ENCODE results near the gene CFAP97D2. TPM values are rescaled to one million over a fixed set of nuclear protein-coding genes. Genes with fewer than 3 reads are reported as not detected.
A peak's percentile ranks its signal among the peaks of the same experiment; 100 is the strongest.

The CFAP97D2 gene
- total RNA-seq, 1 donor from 2014 or later, result not detected

GRCh38 chr13:114235697-114236096 lies 56.6 kb downstream of the CFAP97D2 start:
- peak overlapping the region; percentile 90 for H3K4me3 ChIP-seq
- H3K36me3 ChIP-seq, result peaks cover 40% of the 10 kb centered on the region
- H3K9me3 ChIP-seq (replicated peaks), result no peaks in the 10 kb centered on the region
- intact Hi-C loops (cut with micrococcal nuclease), result no loop called here
- peaks cover 2% of the 10 kb centered on the region for H3K27me3 ChIP-seq (ENCODE audit: low read depth)
- no peak for DNase-seq
- H3K27ac ChIP-seq (replicated peaks), result peak overlapping the region; percentile 90
- peaks cover 25% of the 10 kb centered on the region for H3K4me1 ChIP-seq
- no peak for TF ChIP-seq CTCF (IDR thresholded peaks at IDR 0.05; ENCODE audit: borderline replicate concordance)

GRCh38 chr13:114236227-114236626 lies 57.2 kb downstream of the CFAP97D2 start:
- Histone ChIP-seq H3K36me3 (peaks cover 45% of the 10 kb centered on the region), H3K4me1 (peaks cover 25% of the 10 kb centered on the region), H3K4me3 (peak overlapping the region; percentile 90), H3K27ac (replicated peaks) (no peak overlapping the region), H3K9me3 (replicated peaks) (no peaks in the 10 kb centered on the region), H3K27me3 (ENCODE audit: low read depth) (no peaks in the 10 kb centered on the region)
- TF ChIP-seq CTCF (IDR thresholded peaks at IDR 0.05; ENCODE audit: borderline replicate concordance), result no peak
- intact Hi-C loops (cut with micrococcal nuclease), result no loop called here
- DNase-seq, result no peak

- Histone ChIP-seq H3K27me3 (ENCODE audit: low read depth) (no peaks in the 10 kb centered on the region), H3K4me3 (no peak overlapping the region), H3K27ac (replicated peaks) (no peak overlapping the region), H3K9me3 (replicated peaks) (no peaks in the 10 kb centered on the region), H3K36me3 (peaks cover 59% of the 10 kb centered on the region), H3K4me1 (peaks cover 25% of the 10 kb centered on the region)
- no peak for TF ChIP-seq CTCF (IDR thresholded peaks at IDR 0.05; ENCODE audit: borderline replicate concordance)
- no peak for DNase-seq
- intact Hi-C loops (cut with micrococcal nuclease), result no loop called here
These were observed 58.5 kb downstream of the CFAP97D2 start for GRCh38 chr13:114237415-114238112.

- Histone ChIP-seq H3K9me3 (replicated peaks) (no peaks in the 10 kb centered on the region), H3K4me3 (no peak overlapping the region), H3K36me3 (peaks cover 99% of the 10 kb centered on the region), H3K27me3 (ENCODE audit: low read depth) (no peaks in the 10 kb centered on the region), H3K27ac (replicated peaks) (no peak overlapping the region), H3K4me1 (peaks cover 3% of the 10 kb centered on the region)
- TF ChIP-seq CTCF (IDR thresholded peaks at IDR 0.05; ENCODE audit: borderline replicate concordance), result no peak
- intact Hi-C loops (cut with micrococcal nuclease), result no loop called here
- DNase-seq, result no peak
These were observed 62.9 kb downstream of the CFAP97D2 start for GRCh38 chr13:114241918-114242317.

- intact Hi-C loops (cut with micrococcal nuclease), result no loop called here
- H3K27ac ChIP-seq (replicated peaks), result no peak overlapping the region
These were observed 64.9 kb downstream of the CFAP97D2 start for GRCh38 chr13:114243971-114244370.

More at GRCh38 chr13:114243971-114244370, 64.9 kb downstream of the CFAP97D2 start:
- no peaks in the 10 kb centered on the region for H3K4me1 ChIP-seq
- H3K27me3 ChIP-seq (ENCODE audit: low read depth), result no peaks in the 10 kb centered on the region
- peaks cover 99% of the 10 kb centered on the region for H3K36me3 ChIP-seq
- H3K4me3 ChIP-seq, result no peak overlapping the region
- no peaks in the 10 kb centered on the region for H3K9me3 ChIP-seq (replicated peaks)
- no peak for DNase-seq
- no peak for TF ChIP-seq CTCF (IDR thresholded peaks at IDR 0.05; ENCODE audit: borderline replicate concordance)

Data from left ventricle myocardium inferior (tissue), 1 donor.